Inferior parietal cortex (tissue), 1 donor: ENCODE results near the gene LHX3.

ENCODE experiments used
- DNase-seq: peaks from one replicate; pipeline ENCODE4 v3.0.0-alpha.2; 2016; ENCODE audit errors: extremely low spot score

Gene LHX3

DNA sequence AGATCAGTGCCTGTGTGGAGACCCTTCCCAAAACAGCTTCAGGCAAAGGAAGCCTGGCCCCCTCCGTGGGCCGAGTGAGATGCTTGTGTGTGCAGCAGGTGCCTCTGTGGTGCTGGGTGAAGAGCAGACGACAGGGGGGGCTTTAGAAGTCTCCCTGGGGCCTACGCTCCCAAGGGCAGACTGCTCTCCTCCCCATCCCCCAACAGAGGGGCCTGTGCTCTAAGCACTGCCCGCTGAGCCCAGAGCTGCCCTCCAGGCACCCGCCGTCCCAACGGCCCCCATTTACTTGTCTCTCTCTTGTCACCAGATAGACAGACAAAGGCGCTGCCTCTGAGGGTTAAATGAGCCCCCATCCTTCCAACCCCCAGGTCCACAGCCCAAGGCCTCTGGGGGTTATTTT, 2.7 kb upstream of the LHX3 start:
- DNase-seq = no peak

DNA sequence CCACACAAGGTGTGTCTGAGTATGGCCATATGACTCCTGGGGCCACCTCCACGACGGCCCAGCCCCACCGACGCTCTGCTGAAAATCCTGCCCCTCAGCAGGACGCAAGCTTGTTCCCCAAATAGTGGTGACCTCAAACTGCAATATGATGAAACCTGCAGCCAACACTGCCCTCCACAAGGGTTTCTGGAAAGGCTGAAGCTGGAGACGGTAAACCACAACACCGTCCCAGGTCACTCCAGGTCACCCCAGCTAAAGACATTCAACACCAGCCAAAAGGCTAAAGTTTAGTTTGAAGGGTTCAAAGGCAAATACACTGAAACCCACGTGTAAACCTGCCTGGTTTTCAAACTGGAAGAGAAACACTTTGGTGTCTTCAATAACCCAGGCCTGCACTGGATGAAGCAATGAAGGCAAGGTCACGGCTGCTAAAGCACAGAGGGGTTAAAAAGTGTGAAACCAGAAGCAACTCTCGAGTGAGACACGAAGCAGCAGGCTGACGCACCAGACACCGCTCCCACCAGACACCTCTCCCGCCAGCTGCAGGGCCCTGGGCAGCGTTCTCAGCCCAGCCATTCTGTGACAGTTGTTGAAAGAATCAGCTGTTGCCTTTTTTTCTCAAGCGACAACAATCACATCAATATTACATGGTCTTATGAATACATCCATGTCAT, 1.8 kb upstream of the LHX3 start:
- DNase-seq = no peak

DNA sequence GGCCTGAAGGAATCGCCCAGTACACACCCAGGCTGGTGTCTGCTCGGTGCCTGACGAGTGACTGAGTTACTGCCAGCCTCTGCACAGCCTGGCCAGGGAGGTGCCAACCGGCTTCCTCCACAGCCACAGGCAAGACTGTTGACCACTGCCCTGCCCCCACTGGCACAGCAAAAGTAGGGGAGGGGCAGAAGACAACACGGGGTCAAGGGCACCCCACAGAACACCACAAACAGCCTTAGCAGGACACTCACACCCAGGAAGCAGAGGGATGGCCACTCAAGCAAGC, 722 bp upstream of the LHX3 start:
- DNase-seq = no peak

DNA sequence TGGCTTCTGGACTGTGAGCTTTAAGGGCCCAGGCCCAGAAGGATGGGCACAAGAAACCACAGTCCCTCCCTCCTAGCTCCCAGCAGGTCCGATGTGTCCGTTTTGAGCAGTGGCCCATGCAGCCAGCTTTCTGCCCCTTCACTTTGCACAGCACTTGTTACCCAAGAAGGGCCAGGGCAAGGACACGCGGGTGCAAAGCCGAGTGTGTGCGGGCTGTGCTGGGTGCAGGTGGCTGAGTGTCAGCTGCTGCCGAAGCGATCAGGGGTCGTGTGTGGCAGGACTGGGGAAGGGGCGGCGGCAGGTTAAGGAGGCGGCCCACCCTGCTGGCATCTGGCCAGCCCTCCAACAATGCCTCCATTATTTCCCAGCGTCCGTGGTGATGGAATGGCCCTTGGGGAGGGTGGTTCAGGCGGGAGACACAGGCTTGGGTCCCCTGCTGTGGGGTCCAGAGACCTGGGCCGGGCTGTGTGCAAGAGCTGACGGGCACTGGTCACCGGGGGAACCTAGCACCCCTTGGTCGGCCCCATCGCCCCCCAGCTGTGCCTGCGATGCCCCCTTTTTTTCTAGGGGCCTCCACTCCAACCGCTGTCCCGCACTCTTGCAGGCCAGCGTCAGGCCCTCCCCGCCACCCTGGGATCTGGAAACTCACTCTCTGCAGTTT, 653 bp downstream of the LHX3 start:
- DNase-seq = no peak

DNA sequence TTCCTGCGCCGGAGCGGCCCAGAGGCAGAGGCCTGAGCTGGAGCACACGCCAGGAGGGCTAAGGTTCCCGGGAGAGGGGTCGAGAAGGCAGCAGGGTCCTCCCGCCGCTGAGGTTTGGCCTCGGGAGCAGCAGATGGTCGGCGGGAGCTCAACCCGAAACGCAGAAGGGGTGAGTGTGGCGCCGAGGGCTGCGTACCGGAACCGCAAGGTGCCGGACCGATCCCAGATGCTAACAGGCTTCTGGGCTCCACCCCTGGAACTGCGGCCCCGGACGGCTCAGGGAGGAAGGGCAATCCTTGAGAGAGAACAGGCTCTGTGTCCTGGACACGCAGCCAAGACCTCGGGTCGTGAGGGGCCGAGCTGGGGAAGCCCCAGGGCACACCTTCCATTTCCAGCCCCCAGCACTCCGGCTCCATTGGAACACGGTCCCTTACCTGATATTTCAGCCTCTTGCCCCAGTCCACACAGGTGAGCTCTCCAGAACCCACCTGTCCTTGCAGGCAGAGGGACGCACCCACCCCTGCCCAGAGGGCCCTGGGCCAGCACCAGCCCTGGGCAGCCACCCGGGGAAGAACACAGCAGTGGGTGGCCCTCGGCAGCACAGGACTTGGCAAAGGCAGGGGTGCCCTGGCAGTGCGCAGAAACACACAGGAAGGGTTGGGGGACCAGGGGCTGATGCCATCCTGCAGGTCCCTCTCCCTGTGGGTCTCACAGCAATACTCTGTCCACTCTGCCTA, 1.4 kb downstream of the LHX3 start:
- no peak for DNase-seq

DNA sequence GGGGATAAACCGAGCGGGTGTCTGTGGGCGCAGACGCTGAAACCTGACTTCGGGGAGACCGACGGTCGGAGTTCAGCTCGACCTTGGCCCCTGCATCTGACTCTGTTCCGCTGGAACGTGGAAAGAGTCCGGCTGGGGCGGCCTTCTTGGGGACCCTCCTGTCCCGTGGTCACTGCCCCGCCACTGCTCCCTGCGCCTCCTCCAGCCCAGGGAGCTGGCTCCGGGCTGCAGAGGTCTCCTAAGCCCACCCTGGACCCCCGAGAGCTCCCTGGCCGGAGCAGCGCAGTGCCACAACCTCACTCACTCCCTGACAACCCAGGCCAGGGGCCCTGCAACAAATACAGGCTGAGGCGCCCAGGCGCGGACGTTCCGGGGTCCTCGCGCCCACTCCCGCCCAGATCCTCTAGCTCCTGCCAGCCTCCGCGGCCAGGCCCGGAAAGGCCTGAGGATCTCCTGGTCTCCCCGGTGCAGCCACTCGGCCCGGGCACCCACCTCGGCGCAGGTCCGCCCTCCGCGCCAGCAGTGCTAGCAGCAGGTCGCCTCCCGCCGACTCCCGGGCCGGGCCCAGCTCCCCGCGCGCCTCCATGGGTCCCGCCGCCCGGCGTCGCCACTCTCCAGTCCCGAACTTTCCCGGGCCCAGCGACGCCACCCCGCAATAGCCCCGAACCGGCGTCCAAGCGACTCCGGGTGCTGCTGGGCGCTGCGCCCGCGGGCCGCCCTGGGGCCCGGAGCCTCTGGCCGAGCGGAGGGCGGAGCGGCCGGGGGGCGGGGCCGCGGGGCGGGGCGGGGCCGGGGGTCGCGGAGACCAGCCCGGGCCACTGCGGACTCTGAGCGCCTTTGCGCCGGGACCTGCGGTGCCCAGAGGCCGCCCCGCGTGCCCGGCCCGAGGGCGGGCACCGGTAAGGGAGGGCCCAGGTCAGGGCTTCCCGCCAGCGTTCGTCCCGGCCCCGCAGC, 2.2 kb downstream of the LHX3 start:
- DNase-seq = no peak

DNA sequence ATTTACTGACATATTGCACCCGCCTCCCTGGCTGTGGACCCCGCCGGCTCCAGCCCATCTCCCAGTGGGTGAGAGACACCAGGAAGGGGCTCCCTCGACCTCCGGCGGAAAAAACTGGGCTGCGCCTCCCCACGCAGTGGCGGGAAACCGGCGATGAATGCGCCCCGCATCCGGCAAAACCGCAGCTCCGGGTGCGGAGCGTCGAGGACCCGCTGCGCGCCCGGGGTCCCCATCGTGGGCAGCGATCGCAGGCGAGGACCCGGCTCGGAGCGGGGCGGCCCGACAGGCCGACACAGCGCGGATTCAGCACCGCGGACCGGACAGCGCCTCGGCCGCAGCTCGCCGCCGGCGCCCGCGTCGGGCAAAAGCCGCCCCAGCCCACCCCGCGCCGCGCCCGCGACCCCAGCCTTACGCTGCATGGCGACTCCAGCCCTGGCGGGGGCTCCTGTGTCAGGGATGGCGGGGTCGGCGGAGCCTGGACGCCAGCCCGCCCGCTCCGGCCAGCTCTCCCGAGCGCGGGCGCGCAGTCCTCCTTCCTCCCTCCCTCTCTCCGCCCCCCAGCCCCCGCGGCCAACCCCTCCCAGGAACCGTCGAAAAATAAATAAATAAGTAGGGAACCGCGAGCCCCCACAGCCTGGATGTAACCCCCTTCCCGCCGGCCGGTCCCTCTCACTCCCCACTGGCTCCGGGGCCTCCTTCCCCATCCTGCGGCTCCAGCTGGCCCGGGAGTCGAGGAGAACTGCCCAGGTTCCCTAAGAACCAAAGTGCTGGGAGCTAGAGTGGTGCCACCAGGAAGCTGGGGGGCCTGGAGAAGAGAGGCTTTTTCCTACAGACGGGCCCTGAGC, 3.1 kb downstream of the LHX3 start:
- no peak for DNase-seq

DNA sequence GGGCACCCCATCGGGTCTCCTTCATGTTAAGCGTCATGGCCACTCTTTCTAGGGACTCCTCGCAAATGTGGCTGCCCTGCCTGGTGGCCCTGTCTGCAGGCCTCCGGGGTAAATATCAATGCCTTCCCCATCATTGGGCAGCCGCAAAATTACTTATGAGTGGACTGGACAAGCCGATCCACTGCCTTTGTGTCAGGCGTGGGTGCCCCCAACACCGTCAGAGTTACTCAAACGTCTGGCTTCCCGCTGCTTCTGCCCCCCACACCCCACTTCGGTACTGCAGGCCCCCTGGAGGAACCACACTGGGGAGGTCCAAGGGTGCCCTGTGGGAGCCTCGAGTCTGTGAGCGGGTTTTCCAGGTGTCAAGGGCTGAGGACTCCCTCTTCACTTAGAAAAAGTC, 3.8 kb downstream of the LHX3 start:
- no peak for DNase-seq

DNA sequence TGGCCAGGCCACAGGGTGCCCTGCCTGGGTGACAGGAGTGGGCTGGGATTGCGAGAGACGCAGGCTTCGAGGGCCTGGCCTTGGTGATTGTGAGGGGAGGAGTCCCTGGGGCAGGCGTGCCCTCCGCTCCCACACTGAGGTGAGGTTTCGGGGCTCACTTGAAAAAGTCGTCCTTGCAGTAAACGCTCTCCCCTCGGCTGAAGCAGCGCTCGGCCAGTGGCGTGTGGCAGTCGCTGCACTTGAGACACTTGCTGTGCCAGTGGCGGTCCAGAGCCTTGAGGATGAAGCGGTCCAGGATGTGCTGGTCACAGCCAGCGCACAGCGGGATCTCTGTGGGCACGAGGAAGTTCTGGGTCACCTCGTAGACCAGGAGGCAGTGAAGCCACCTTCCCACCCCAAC, 4.5 kb downstream of the LHX3 start:
- no peak for DNase-seq

DNA sequence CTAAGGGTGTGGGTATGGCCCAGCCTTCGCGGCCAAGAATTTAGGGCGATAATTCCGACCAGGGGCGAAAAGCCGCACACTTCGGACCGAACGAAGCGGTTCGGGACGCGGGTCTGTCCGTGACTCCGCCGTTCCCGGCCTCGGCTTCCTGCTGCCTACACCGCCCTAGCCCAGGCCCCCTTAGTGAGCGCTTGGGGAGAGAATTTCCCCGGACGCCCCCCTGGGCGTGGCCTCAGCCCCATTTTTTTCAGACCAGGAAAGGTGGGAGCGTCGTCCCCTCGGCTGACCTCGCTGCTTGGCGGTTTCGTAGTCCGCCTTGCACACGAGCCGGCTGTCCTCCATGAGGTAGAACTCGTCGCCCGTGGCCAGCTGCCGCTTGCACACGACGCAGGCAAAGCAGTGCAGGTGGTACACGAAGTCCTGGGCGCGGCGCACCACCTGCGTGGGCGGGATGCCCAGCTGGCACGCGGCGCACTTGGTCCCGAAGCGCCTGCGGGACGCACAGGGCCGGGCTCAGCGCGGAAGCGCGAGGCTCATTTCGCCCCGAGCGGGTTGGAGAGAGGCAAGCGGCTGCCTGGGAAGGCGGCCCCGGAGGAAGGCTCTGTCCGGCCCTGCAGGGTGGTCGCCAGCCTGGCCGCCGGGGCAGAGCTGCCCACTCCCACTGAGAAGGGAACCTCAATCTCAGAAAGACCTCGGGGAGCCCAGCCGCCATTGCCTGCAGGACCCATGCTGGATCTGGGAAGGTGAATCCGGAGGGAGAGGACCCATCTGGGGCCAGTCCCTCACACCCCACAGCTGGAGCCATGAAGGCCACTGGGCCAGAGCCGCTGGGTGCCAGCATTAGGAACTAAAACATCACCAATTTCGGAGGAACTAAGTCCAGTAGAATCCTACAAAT, 5.3 kb downstream of the LHX3 start:
- DNase-seq = no peak

DNA sequence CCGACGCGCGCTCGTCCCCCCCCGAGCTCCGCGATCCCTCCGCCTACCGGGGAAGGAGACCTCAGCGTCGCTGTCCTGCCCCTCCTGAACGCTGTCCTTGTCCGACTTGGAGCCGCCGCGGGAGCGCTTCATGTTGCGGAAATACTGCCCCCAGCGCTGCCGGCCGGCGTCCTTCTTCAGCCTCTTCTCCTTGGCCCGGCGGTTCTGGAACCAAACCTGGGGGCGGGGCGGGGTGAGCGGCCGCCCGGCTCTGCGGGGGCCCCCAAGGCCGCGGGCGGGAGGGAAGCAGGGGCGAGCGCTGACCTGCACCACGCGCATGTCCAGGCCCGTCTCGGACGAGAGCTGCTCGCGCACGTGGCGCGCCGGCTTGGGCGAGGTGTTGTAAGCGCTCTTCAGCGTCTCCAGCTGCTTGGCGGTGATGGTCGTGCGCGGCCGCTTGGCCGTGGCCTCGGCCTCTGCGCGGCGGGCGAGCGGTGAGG, 6.3 kb downstream of the LHX3 start:
- no peak for DNase-seq

DNA sequence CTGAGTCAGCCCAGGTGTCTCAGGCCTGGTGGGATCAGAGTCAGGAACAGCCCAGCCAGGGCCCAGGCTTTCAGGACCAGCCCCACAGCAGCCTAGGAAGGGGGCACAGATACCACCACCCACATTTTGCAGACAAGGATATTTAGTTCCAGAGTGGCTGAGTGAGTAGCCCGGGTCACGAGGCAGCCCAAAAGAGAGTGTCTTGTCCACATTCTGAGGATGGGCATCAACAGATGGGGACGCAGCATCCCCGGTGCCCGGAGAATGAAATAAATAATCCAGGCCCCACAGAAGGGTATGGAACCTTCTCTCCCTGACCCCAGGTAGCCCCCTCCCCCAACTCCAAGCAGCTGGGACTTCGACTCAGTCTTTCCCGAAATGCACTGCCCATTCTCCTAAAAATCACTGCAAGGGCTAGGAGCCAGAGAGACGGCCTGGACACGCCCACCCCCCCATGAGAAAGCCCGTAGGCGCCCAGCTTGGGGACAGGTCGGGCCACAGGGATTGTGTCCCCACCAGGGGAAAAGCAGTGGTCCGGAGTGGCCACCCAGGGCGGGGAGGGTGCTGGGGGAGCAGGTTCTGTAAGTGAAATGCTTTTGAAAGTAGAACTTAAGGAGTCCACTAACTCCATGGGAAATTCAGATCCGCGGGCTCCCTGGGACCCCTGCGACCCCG, 6.9 kb downstream of the LHX3 start:
- DNase-seq = no peak

DNA sequence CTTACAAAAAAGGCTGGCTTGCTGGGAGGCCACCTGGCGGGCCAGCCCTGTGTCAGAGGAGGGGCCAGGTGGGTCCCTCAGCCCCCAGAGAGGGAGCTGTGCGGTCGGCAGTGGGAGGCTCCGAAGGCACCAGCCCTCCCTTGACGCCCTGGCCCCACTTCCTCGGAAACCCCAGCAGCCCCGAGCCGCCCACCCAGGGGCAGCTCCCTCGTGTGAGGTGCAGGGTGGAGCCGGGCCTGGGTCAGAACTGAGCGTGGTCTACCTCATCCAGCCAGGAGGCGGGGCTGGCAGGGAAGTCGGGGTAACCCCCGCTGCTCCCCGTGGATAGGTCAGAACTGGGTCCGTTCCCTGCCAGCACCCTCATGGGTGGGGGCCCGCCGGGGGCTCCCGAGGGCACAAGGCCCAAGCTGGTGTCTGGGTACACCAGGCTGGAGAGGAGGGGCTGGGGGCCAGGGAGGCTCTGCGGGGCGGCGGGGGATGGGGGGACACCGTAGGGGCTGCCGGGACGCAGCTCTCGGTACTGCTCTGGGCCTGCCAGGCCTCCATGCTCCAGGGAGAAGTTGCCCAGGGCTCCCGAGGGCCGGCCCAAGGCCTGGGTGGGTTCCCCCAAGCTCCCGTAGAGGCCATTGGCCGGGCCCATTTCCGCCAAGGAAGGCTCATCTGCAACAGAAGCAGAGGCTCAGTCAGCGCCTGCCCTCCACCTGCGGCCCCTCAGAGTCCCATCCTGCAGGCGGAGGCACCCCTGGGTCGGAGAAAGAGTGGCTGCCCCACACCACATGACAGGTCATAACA, 7.6 kb downstream of the LHX3 start:
- DNase-seq = no peak

DNA sequence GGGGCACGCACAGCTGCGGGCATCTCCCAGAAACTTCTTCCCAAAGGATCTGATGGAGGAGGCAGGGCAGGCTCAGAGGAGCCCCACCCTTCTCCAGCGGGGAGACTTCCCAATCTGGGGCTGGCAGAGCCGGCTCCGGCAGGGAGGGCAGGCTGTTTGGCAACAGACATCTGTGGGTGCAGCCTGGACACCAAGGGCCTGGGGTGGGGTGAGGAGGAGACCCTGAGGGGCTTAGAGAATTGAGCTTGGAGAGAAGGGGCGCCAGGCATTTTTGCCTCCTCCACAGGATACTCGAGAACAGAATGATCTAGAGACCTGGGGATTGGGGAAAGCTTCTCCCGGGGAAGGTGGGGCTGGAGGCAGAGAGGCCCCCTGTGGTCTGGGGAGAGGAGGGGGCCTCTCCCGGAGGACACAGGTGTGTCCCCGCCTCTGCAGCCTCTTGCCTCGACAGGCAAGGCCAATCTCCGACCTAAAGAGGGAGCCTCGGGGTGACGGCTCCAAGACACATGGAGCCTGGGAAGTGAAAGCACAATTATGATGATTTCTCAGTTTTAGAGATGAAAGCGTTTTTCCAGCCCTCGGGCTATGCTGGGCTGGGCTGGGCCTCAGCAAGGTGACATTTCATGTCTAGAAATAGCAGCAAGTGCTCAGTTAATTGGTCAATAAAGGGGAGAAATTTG, 8.4 kb downstream of the LHX3 start:
- no peak for DNase-seq

DNA sequence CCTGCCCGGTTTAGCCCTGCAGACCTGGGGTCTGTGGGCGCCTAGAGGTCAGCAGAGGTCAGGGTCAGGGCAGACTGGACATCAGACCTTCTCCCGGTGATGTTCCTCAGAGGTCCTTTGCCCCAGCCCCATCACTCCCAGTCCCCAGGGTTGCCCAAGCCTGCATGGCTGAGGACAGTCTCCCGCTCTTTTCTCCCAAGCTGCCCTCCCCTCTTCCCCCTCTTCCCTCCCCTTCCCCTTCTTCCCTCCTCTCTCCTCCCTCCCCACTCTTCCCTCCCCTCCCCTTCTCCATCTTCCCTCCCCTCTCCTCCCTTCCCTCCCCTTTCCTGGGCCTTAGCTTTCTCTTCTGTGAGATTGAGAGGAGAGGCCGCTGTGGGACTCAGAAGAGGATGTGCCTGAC, 10.4 kb downstream of the LHX3 start:
- no peak for DNase-seq

DNA sequence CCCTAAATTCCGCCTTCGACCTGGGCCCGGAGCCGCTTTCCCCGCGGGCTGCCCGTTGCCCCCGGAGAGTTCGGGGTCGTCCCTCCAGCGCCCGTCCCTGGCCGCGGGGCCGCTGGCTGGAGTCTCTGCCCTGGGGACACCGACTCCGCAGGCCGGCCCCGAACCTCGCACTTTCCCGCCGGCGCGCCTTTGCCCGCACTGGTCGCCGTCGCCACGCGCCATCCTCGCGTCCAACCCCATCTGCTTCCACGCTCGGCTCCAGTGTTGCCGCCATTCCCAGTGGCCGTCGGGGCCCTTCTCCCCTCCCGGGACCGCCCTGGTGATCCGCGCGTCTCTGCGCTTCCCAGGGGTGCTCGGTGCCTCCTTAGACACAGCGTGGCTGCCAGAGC, 11.0 kb downstream of the LHX3 start:
- DNase-seq = no peak

DNA sequence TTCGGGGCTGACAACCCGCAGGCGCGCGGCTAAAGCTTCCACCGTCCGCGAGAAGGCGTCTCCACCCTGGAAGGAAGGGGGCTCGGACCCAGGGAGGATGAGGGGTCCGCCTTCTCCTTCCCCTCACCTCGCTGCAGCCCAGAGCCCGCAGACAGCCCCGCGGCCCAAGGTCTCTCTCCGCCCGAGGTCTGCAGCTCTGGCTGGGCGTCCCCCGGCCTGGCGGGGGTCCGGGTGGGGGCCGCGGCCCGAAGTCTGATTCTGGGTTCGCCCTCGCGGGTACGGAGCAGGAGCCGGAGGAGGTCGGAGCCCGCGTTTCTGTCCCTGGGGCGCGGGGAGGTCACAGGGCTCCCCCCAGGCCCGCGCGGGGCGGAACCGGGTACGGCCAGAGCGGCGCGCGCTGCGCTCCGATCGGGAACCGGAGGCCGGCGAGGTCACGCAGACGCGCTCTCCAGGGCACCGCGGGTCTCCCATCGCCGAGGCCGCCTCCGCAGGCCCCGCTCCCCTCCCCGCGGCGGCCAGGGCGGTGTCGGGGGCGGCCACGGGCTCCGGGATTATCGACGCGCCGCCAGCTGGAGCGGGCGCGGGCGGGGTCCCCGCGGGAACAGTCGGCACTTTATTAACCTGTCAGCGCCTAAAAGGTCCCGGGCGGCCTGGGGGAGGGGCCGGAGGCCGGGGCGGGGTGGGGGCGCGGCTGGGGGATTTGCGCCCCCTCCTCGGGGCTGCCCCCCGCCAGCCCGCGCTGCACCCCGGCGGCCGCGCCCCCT, 11.6 kb downstream of the LHX3 start:
- no peak for DNase-seq
